PC-3 (cell line): ENCODE results near the gene GABRP. TPM values are rescaled to one million over a fixed set of nuclear protein-coding genes. Genes with fewer than 3 reads are reported as not detected.

ENCODE experiments used
- ATAC-seq: fragments of 200-7000 bp; cut with Tn5 transposase; 2 replicates; pipeline ENCODE4 v1.9.1; 2020; ENCODE audit warnings: mild to moderate bottlenecking, moderate library complexity
- BruUV-seq: library from RNA; stranded (reverse); fragments of 400-500 nt; replicated peaks from 2 replicates; lab custom pipeline; 2021; lab: Mats Ljungman, UMichigan
- CTCF ChIA-PET: fragments of 300-600 bp; sonication (Branson Sonifier 250); formaldehyde crosslinking; loops from one replicate; lab custom pipeline; 2022; ENCODE audit warnings: antibody characterized with exemption; lab: Charles Lee
- POLR2A ChIA-PET: fragments of 300-600 bp; sonication (Branson Sonifier 250); formaldehyde crosslinking; loops from one replicate; lab custom pipeline; 2022; ENCODE audit warnings: antibody characterized with exemption; ENCODE audit not compliant: unreplicated experiment; lab: Charles Lee
- DNase-seq: peaks from one replicate; pipeline ENCODE4 v3.0.0-alpha.2; 2015
- H2AFZ ChIP-seq: fragments of 300-600 bp; sonication (generic); 2 replicates; pipeline ENCODE4 v1.6.0; 2016; ENCODE audit warnings: antibody characterized with exemption, low read length
- H3F3A ChIP-seq: fragments of 300-600 bp; sonication (generic); one replicate; pipeline ENCODE4 v1.6.0; 2017; ENCODE audit warnings: antibody characterized with exemption, low read length, control low read depth, mild to moderate bottlenecking; ENCODE audit not compliant: unreplicated experiment
- H3K27ac ChIP-seq: fragments of 300-600 bp; sonication (generic); 2 replicates; pipeline ENCODE4 v1.5.1; 2016; ENCODE audit warnings: mild to moderate bottlenecking, low read length
- H3K27me3 ChIP-seq: fragments of 300-600 bp; sonication (generic); 2 replicates; pipeline ENCODE4 v1.6.1; 2016; ENCODE audit warnings: low read length, mixed read lengths
- H3K36me3 ChIP-seq: fragments of 300-600 bp; sonication (generic); 2 replicates; pipeline ENCODE4 v1.6.1; 2016; ENCODE audit warnings: low read depth, mixed run types, low read length, mixed read lengths
- H3K4me1 ChIP-seq: fragments of 300-600 bp; sonication (generic); 2 replicates; pipeline ENCODE4 v1.5.1; 2016; ENCODE audit warnings: low read length; ENCODE audit not compliant: insufficient read depth
- H3K4me2 ChIP-seq: fragments of 300-600 bp; sonication (generic); 2 replicates; pipeline ENCODE4 v1.6.0; 2016; ENCODE audit warnings: low read length
- H3K4me3 ChIP-seq: fragments of 300-600 bp; sonication (generic); 2 replicates; pipeline ENCODE4 v1.5.1; 2016; ENCODE audit warnings: mild to moderate bottlenecking, low read length, mixed read lengths
- H3K79me2 ChIP-seq: fragments of 300-600 bp; sonication (generic); 2 replicates; pipeline ENCODE4 v1.6.1; 2017; ENCODE audit warnings: low read length, mixed read lengths
- H3K9ac ChIP-seq: fragments of 300-600 bp; sonication (generic); 2 replicates; pipeline ENCODE4 v1.6.0; 2016; ENCODE audit warnings: mild to moderate bottlenecking, low read length
- H3K9me2 ChIP-seq: fragments of 300-600 bp; sonication (generic); replicated peaks from 2 replicates; pipeline ENCODE4 v1.6.1; 2016; ENCODE audit warnings: mixed run types, low read length, mixed read lengths
- H3K9me3 ChIP-seq: fragments of 300-600 bp; sonication (generic); 2 replicates; pipeline ENCODE4 v1.6.1; 2016; ENCODE audit warnings: low read length, mixed read lengths
- H4K20me1 ChIP-seq: fragments of 300-600 bp; sonication (generic); 2 replicates; pipeline ENCODE4 v1.6.1; 2016; ENCODE audit warnings: low read length, mixed read lengths
- CTCF ChIP-seq: fragments of 300-600 bp; sonication (generic); conservative IDR thresholded peaks from 2 replicates; pipeline ENCODE4 v1.5.1; 2017; ENCODE audit warnings: antibody characterized with exemption, low read depth, mild to moderate bottlenecking, low read length
- EZH2 ChIP-seq: fragments of 300-600 bp; sonication (generic); IDR thresholded peaks from one replicate; pipeline ENCODE4 v1.6.1; 2017; ENCODE audit warnings: antibody characterized with exemption, mild to moderate bottlenecking, low read length; ENCODE audit not compliant: unreplicated experiment
- EZH2phosphoT487 ChIP-seq: fragments of 300-600 bp; sonication (generic); IDR thresholded peaks from 2 replicates; pipeline ENCODE4 v1.6.1; 2018; ENCODE audit warnings: mild to moderate bottlenecking, antibody characterized with exemption, low read length, borderline replicate concordance
- intact Hi-C: fragments of 100-400 bp; cut with micrococcal nuclease; formaldehyde crosslinking; loops from 2 replicates; pipeline ENCODE4 v1.9.0; 2023
- total RNA-seq: library from RNA; depleted of rRNA; stranded (reverse); fragments of >200 nt; gene quantifications from 2 replicates; pipeline ENCODE4 v1.2.3, GENCODE V29; 2014

The GABRP gene
- total RNA-seq, 1 experiment from 2014 or later, result not detected

GRCh38 chr5:170791325-170791954, 7.9 kb downstream of the GABRP start:
- no peaks in the 10 kb centered on the region for H3K4me1 ChIP-seq
- H3K27ac ChIP-seq, result no peak overlapping the region
- no peak overlapping the region for H2AFZ ChIP-seq
- no peaks in the 10 kb centered on the region for H3K9me3 ChIP-seq
- H4K20me1 ChIP-seq, result no peaks in the 10 kb centered on the region
- no peak overlapping the region for H3K4me3 ChIP-seq
- ATAC-seq (peak; percentile 77), DNase-seq (peak; percentile 64)
- BruUV-seq, result no TSS peak
- H3K9ac ChIP-seq, result no peak overlapping the region
- CTCF ChIA-PET, result interaction anchor here (0.6 to 1.8 kb wide), 6 partner anchors 8 to 390 kb away, joined by 3 to 16 read pairs (median 4); no protein-coding TSS in a partner anchor
- no peaks in the 10 kb centered on the region for H3K9me2 ChIP-seq
- TF ChIP-seq CTCF, result peak; percentile 69
- no peak for TF ChIP-seq EZH2phosphoT487
- TF ChIP-seq EZH2, result no peak
- no peaks in the 10 kb centered on the region for H3K79me2 ChIP-seq
- H3K4me2 ChIP-seq, result no peak overlapping the region
- no peaks in the 10 kb centered on the region for H3F3A ChIP-seq
- H3K27me3 ChIP-seq, result no peaks in the 10 kb centered on the region
- POLR2A ChIA-PET, result no interaction called here
- H3K36me3 ChIP-seq, result no peaks in the 10 kb centered on the region
- intact Hi-C loops, result loop anchor here (1.0 to 5.0 kb wide), 2 partner anchors 47 to 154 kb away; no protein-coding TSS in a partner anchor

GRCh38 chr5:170792878-170793277, 9.4 kb downstream of the GABRP start:
- POLR2A ChIA-PET, result no interaction called here
- Histone ChIP-seq H3K27me3 (no peaks in the 10 kb centered on the region), H3K36me3 (no peaks in the 10 kb centered on the region), H3K79me2 (no peaks in the 10 kb centered on the region), H3F3A (no peaks in the 10 kb centered on the region), H3K4me3 (no peak overlapping the region), H4K20me1 (no peaks in the 10 kb centered on the region), H3K9ac (no peak overlapping the region), H3K4me1 (no peaks in the 10 kb centered on the region), H2AFZ (no peak overlapping the region), H3K9me3 (no peaks in the 10 kb centered on the region), H3K9me2 (no peaks in the 10 kb centered on the region), H3K4me2 (no peak overlapping the region), H3K27ac (no peak overlapping the region)
- ATAC-seq (no peak), DNase-seq (no peak)
- CTCF ChIA-PET, result no interaction called here
- TF ChIP-seq EZH2phosphoT487 (no peak), EZH2 (no peak), CTCF (no peak)
- intact Hi-C loops, result loop anchor here (5.0 kb wide), 1 partner anchor 156 kb away; no protein-coding TSS in a partner anchor
- no TSS peak for BruUV-seq

GRCh38 chr5:170795154-170795553, 11.6 kb downstream of the GABRP start:
- H3K9ac ChIP-seq, result no peak overlapping the region
- ChIA-PET CTCF (no interaction called here), POLR2A (no interaction called here)
- H3F3A ChIP-seq, result no peaks in the 10 kb centered on the region
- ATAC-seq (no peak), DNase-seq (no peak)
- no peaks in the 10 kb centered on the region for H3K9me2 ChIP-seq
- no peak overlapping the region for H2AFZ ChIP-seq
- no peaks in the 10 kb centered on the region for H3K27me3 ChIP-seq
- intact Hi-C loops, result no loop called here
- no peaks in the 10 kb centered on the region for H3K36me3 ChIP-seq
- TF ChIP-seq EZH2, result no peak
- no peak for TF ChIP-seq EZH2phosphoT487
- no peak for TF ChIP-seq CTCF
- H3K27ac ChIP-seq, result no peak overlapping the region
- no peak overlapping the region for H3K4me2 ChIP-seq
- no peaks in the 10 kb centered on the region for H4K20me1 ChIP-seq
- H3K4me1 ChIP-seq, result no peaks in the 10 kb centered on the region
- no peaks in the 10 kb centered on the region for H3K9me3 ChIP-seq
- BruUV-seq, result no TSS peak
- H3K4me3 ChIP-seq, result no peak overlapping the region
- H3K79me2 ChIP-seq, result no peaks in the 10 kb centered on the region
